GM19397 (cell line): ENCODE measurements around the gene ARHGEF6.
A peak's percentile ranks its signal among the peaks of the same experiment; 100 is the strongest.

Source experiments
- ATAC-seq: cut with Tn5 transposase; IDR thresholded peaks from one replicate; pipeline ENCODE4 v1.9.1; 2021; ENCODE audit warnings: mild to moderate bottlenecking, moderate library complexity; ENCODE audit not compliant: unreplicated experiment

Gene ARHGEF6

DNA sequence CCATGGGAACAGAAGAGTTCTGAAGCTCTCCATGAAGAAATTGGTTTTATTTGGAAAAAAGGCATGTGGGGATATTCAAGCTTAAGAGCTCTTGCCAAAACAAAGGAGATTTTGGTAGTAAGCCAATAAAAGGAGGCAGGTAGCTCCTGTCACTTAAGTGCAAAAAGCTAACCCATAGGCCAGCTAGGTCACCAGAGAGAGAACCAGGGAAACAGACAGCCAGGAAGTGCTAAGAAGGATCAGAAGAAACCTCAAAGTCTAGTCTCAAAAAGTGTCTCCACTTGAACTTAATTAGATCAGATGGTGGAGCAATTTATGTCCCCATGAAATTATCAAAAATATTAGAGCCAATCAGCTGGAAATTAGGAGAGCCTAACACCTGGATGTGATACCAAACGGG is 83.6 kb downstream of the ARHGEF6 start:
- no peak for ATAC-seq

DNA sequence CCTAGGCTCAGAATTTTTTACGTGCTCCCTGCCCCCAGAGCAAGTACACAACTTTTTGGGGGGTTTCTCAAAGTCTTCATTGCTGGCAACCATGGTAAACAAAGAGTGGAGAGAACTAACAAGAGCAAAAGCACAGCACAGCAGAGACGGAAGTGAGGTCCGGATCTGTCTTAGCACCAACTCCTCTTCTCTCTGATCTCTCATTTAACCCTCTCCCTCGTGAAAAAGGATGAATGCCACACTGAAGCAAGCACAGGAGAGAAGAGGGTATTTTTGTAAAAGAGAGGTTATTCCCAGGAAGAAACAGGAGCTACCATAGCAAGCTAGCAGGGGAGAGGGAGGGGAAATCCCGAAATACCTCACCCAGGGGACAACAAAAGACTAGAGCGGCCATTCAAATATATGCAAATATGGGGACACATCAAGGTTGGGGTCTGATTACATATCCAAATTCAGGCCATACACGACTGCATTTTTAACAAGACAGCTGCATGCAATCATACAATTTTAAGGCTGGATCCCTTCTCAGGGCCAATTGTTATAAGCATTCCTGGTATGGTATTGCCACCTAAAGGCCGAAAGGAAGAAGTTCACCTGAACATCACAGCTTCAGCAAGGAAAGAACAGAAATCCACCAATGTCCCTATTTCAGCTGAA is 86.2 kb downstream of the ARHGEF6 start:
- ATAC-seq: peak; percentile 73

DNA sequence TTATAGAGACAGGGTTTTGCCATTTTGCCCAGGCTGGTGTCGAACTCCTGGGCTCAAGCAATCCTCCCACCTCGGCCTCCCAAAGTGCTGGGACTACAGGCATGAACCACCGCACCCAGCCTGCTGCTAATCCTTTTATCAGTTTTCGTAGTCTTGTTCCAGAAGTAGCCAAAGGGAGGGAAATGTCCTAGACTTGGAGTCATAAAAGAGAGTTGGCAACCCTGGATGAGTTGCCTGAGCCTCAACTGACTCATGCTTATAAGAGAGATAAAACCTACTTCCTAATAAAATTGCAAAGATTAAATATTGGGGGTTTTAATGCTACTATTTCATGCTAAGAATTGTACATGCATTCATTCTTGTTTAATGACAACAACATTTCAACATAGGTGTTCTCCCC is 88.5 kb downstream of the ARHGEF6 start:
- ATAC-seq: no peak

GRCh38 chrX:136691028-136691809 is 89.5 kb downstream of the ARHGEF6 start:
- ATAC-seq: no peak

DNA sequence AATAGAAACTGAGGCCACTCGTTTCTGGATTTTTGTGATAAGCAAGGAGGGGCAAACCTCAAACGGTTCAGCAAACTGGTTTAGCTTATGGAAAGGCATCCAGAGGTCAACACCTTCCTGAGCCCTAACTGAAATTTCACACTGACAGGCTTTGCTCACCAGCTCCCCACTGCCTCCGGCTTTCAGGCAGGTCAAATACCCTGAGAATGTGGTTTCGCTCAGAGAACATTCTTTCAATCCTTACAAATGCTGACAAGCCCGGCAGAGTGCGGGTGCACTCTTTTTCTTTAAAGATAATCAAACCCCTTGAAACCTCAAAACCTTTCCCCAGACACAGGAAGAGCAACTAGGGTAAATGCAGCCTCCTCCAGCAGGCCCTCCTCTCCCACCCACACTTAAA is 91.3 kb downstream of the ARHGEF6 start:
- ATAC-seq: no peak

DNA sequence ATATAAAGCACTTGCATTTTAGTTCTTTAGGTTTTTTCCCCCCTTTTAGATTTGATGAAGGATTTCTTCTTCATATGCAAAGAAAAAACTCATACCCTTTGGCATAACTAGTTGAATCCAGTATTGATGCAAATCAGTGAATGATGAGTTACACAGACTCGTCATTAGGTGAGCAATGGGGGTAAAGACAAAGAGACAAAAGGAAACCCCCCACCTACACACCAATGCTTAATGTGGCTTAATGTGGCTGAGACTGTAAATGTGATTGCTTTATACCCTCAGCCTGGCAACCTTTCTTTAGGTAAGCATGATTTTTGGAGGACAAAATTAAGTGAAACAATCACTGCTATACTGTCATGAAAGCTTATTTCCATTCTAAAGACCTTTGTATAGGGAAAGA is 93.3 kb downstream of the ARHGEF6 start:
- no peak for ATAC-seq

- no peak for ATAC-seq
Measured at GRCh38 chrX:136684120-136684519, 96.6 kb downstream of the ARHGEF6 start.

DNA sequence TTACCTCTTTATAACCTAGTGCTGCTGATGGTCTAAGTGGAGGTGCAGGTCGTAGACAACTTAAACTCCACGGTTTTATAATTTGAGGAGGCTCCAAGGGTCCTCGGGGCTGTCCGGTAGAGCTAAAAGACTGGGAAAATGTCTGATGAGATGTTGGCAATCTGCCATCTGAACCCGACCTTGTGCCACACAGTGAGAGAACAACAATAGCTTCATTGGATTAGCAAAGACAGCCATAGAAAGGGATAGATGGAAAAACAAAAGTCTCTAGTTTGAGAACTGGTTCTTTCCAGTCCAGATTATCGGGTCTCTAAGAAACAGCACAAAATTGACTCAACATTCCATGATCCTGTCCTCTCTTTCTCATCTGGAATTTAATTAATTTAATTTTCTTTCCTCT is 101.2 kb downstream of the ARHGEF6 start:
- ATAC-seq: no peak

DNA sequence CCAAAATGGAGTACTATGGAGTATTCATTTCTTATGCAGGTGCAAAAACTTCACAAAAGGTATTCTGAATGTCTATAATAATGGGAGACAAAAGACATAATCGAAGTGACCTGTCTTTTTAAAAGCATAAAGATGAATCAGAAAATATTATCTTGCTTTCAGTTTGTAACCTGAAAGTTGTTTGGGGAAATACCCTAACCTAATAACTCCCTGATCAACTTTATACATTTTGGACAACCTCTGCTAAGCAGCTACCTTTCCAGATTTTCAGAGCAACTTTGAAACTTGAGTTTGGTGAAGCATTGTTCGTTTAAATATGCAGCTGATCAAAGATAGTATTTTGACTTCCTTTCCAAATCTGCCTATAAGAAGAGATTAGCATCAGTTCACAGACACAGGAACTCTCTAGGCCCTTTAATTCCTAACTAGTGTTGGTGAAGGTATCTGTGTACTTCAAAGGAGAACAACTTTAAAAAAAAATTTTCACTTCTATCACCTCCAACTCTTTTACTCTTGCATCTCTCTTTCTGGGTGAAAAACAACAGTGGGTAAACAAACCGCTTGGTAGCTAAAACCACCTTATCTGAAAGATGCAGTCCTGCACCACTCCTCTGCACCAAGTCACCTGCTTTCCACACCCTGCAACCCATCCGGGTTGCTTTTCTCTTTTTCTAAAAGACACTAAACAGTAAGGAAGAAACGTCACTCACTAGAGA is 106.3 kb downstream of the ARHGEF6 start:
- no peak for ATAC-seq

GRCh38 chrX:136671006-136671610 is 109.6 kb downstream of the ARHGEF6 start:
- no peak for ATAC-seq

- ATAC-seq: no peak
Measured at GRCh38 chrX:136667446-136668168, 113.1 kb downstream of the ARHGEF6 start.

GRCh38 chrX:136666088-136666487 is 114.6 kb downstream of the ARHGEF6 start:
- ATAC-seq: no peak

- peak; percentile 74 for ATAC-seq
Measured at GRCh38 chrX:136665258-136665900, 115.4 kb downstream of the ARHGEF6 start.

DNA sequence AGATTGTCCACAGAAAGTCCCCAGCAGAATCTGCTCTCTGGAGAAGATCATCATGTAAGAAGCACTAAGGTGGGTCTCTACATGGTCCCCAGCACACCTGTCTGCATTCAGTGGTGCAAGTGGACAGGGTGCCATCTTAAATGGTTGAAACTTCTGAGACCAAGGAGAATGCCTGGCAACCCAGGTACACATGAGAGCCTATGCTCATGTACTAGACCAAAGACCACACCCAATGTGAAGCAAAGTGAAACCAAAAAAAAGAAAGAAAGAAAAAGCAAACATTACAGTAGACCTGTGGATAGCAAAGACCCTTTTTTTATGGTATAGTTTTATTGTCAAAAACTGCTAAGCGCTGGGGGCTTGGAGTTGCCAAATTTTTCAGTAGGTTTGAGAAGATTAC is 117.8 kb downstream of the ARHGEF6 start:
- no peak for ATAC-seq

GRCh38 chrX:136662104-136662503 is 118.6 kb downstream of the ARHGEF6 start:
- no peak for ATAC-seq

GRCh38 chrX:136660896-136661295 is 119.8 kb downstream of the ARHGEF6 start:
- ATAC-seq: no peak

DNA sequence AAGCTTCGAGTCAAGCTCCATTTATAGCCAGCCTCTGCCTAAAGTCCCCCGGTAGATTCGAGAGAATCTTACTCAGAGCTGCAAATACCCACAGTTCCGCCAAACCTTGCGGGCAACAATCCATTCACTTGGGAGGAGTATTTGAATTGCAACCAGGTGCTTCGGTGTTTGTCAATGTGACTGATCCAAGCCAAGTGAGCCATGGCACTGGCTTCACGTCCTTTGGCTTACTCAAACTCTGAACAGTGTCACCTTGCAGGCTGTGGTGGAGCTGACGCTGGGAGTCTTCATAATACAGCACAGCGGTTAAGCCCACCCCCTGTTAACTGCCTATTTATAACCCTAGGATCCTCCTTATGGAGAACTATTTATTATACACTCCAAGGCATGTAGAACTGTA is 121.6 kb downstream of the ARHGEF6 start:
- ATAC-seq: no peak

DNA sequence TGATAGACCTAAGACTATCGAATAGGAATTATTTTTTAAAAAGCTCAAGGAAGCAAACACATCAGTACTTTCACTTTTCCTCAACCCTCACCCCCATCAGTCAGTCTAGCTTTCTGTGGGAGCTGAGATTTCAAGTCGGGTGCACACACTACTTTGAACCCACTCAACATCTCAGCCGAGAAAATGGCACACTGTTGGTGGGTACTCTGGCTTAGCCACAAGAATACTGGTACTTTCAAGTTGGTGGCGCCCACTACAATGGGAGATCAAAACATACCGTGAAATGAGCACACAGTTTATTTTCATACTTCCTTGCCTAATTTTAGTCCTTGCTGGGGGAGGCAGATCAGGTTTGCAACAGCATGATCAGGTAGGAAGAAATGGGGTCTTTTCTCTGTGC is 122.6 kb downstream of the ARHGEF6 start:
- ATAC-seq: no peak

- ATAC-seq: no peak
Measured at GRCh38 chrX:136656361-136656964, 124.3 kb downstream of the ARHGEF6 start.
